Ecto neural progenitor cell (in vitro differentiated cells): Measurements from ENCODE around the gene ANLN.
"Not testable (repeated sequence)": the region's sequence is repeated elsewhere in the genome, so short reads cannot be mapped to it uniquely, and the experiment has no call there.

ENCODE experiments used
- DNase-seq: peaks from one replicate; pipeline ENCODE4 v3.0.0-alpha.2; 2018; ENCODE audit warnings: low spot score

ANLN gene

GRCh38 chr7:36379831-36380504 lies 9.7 kb upstream of the ANLN start:
- no peak for DNase-seq

- DNase-seq: no peak
Observed at GRCh38 chr7:36381056-36381455, 8.6 kb upstream of the ANLN start.

- not testable (repeated sequence) for DNase-seq
Observed at GRCh38 chr7:36383284-36383683, 6.4 kb upstream of the ANLN start.

- not testable (repeated sequence) for DNase-seq
Observed at GRCh38 chr7:36385646-36386045, 4.0 kb upstream of the ANLN start.

GRCh38 chr7:36387435-36388231 lies 2.0 kb upstream of the ANLN start:
- DNase-seq: no peak

GRCh38 chr7:36388423-36388822 lies 1.2 kb upstream of the ANLN start:
- no peak for DNase-seq

GRCh38 chr7:36390199-36391090 lies 783 bp downstream of the ANLN start:
- peak; percentile 91 for DNase-seq

- no peak for DNase-seq
Observed at GRCh38 chr7:36391436-36392198, 2.0 kb downstream of the ANLN start.

GRCh38 chr7:36393826-36394225 lies 4.2 kb downstream of the ANLN start:
- DNase-seq: no peak

- no peak for DNase-seq
Observed at GRCh38 chr7:36395171-36395894, 5.7 kb downstream of the ANLN start.

GRCh38 chr7:36396150-36396549 lies 6.5 kb downstream of the ANLN start:
- DNase-seq: no peak

GRCh38 chr7:36400036-36400435 lies 10.4 kb downstream of the ANLN start:
- DNase-seq: no peak

- no peak for DNase-seq
Observed at GRCh38 chr7:36400606-36401005, 10.9 kb downstream of the ANLN start.

GRCh38 chr7:36403452-36403851 lies 13.8 kb downstream of the ANLN start:
- DNase-seq: no peak

- DNase-seq: no peak
Observed at GRCh38 chr7:36404639-36405408, 15.2 kb downstream of the ANLN start.

GRCh38 chr7:36405409-36405803 lies 15.7 kb downstream of the ANLN start:
- no peak for DNase-seq

GRCh38 chr7:36406156-36406555 lies 16.5 kb downstream of the ANLN start:
- DNase-seq: no peak

GRCh38 chr7:36407636-36408550 lies 18.2 kb downstream of the ANLN start:
- no peak for DNase-seq

- no peak for DNase-seq
Observed at GRCh38 chr7:36408589-36408988, 18.9 kb downstream of the ANLN start.
